ENCODE results near the gene MTFP1.

MTFP1 gene

GRCh38 chr22:30423959-30424533 lies 1.5 kb upstream of the MTFP1 start:
- CTCF ChIA-PET, result interaction anchor here (0.6 to 1.7 kb wide), 11 partner anchors 9 to 136 kb away, joined by 3 to 7 read pairs (median 3); partner anchors contain the start of genes CCDC157, SEC14L2 and SF3A1
- POLR2A ChIA-PET, result interaction anchor here (0.6 to 5.9 kb wide), 22 partner anchors 9 to 228 kb away, joined by 3 to 85 read pairs (median 4); partner anchors contain the start of genes CCDC157, RNF215, SEC14L2 and SF3A1
- DNase-seq (ENCODE audit: extremely low spot score), result peak; percentile 99
- TF ChIP-seq ELF4 (IDR thresholded peaks at IDR 0.05) (no peak), SUZ12 (IDR thresholded peaks at IDR 0.05) (no peak), FOXA1 (IDR thresholded peaks at IDR 0.05) (no peak), ARNT (IDR thresholded peaks at IDR 0.05) (peak; percentile 99), FOXM1 (IDR thresholded peaks at IDR 0.05; ENCODE audit: borderline replicate concordance) (peak; percentile 85), L3MBTL2 (conservative IDR thresholded peaks at IDR 0.05) (peak; percentile 45), HDGF (IDR thresholded peaks at IDR 0.05; ENCODE audit: borderline replicate concordance) (no peak), PKNOX1 (IDR thresholded peaks at IDR 0.05) (peak; percentile 47; the same call in 1 of the 2 replicates)

GRCh38 chr22:30424534-30425326 lies 838 bp upstream of the MTFP1 start:
- DNase-seq (ENCODE audit: extremely low spot score), result no peak
- ChIA-PET CTCF (interaction anchor here (0.7 to 1.7 kb wide), 7 partner anchors 9 to 321 kb away, joined by 3 to 7 read pairs (median 3); partner anchors contain the start of genes CCDC157, SEC14L2 and SF3A1), POLR2A (interaction anchor here (0.9 to 5.9 kb wide), 18 partner anchors 8 to 229 kb away, joined by 3 to 85 read pairs (median 8); partner anchors contain the start of genes CCDC157, RNF215, SEC14L2 and SF3A1)
- TF ChIP-seq L3MBTL2 (conservative IDR thresholded peaks at IDR 0.05), result no peak
- peak; percentile 68; the same call in 1 of the 2 replicates for TF ChIP-seq ZNF384 (IDR thresholded peaks at IDR 0.05)

GRCh38 chr22:30425327-30425615 lies 297 bp upstream of the MTFP1 start:
- no peak for TF ChIP-seq NFRKB (IDR thresholded peaks at IDR 0.05)
- TF ChIP-seq ARNT (IDR thresholded peaks at IDR 0.05), result no peak
- no peak for TF ChIP-seq ZNF384 (IDR thresholded peaks at IDR 0.05)
- TF ChIP-seq FOXA1 (IDR thresholded peaks at IDR 0.05), result no peak
- no peak for TF ChIP-seq L3MBTL2 (conservative IDR thresholded peaks at IDR 0.05)
- TF ChIP-seq SP1 (IDR thresholded peaks at IDR 0.05), result no peak
- no peak for TF ChIP-seq FOXM1 (IDR thresholded peaks at IDR 0.05; ENCODE audit: borderline replicate concordance)
- no peak for TF ChIP-seq BHLHE40 (IDR thresholded peaks at IDR 0.05; ENCODE audit: borderline replicate concordance)
- TF ChIP-seq PKNOX1 (IDR thresholded peaks at IDR 0.05), result no peak
- no peak for TF ChIP-seq FOXK2 (IDR thresholded peaks at IDR 0.05)
- CTCF ChIA-PET, result interaction anchor here (0.8 to 1.7 kb wide), 3 partner anchors 8 to 321 kb away, joined by 3 to 5 read pairs (median 3); no protein-coding TSS in a partner anchor
- POLR2A ChIA-PET, result interaction anchor here (1.0 to 5.9 kb wide), 6 partner anchors 8 to 146 kb away, joined by 3 to 85 read pairs (median 9); partner anchors contain the start of gene SEC14L2
- DNase-seq (ENCODE audit: extremely low spot score), result no peak

- ChIA-PET CTCF (no interaction called here), POLR2A (interaction anchor here (1.0 to 5.9 kb wide), 5 partner anchors 10 to 39 kb away, joined by 3 to 85 read pairs (median 10); partner anchors contain the start of genes RNF215 and SEC14L2)
- peak; percentile 86 for DNase-seq (ENCODE audit: extremely low spot score)
- 0 out of 2 replicates have a peak, but pooled peaks have one; percentile 59 for TF ChIP-seq HDGF (IDR thresholded peaks at IDR 0.05; ENCODE audit: borderline replicate concordance)
- TF ChIP-seq SUZ12 (IDR thresholded peaks at IDR 0.05), result no peak
These were observed 1.1 kb downstream of the MTFP1 start for GRCh38 chr22:30426388-30427353.

GRCh38 chr22:30427871-30428270 lies 2.3 kb downstream of the MTFP1 start:
- ChIA-PET POLR2A (interaction anchor here (1.2 kb wide), 1 partner anchor 17 kb away, joined by 4 read pairs; no protein-coding TSS in a partner anchor), CTCF (interaction anchor here (0.8 kb wide), 1 partner anchor 10 kb away, joined by 4 read pairs; no protein-coding TSS in a partner anchor)
- TF ChIP-seq BHLHE40 (IDR thresholded peaks at IDR 0.05; ENCODE audit: borderline replicate concordance), result no peak
- no peak for TF ChIP-seq NFRKB (IDR thresholded peaks at IDR 0.05)
- no peak for TF ChIP-seq CTBP1 (IDR thresholded peaks at IDR 0.05; ENCODE audit: borderline replicate concordance)
- no peak for TF ChIP-seq ELF4 (IDR thresholded peaks at IDR 0.05)
- TF ChIP-seq FOXK2 (IDR thresholded peaks at IDR 0.05), result no peak
- no peak for TF ChIP-seq LEF1 (IDR thresholded peaks at IDR 0.05; ENCODE audit: borderline replicate concordance)
- no peak for TF ChIP-seq SP1 (IDR thresholded peaks at IDR 0.05)
- no peak for TF ChIP-seq HDGF (IDR thresholded peaks at IDR 0.05; ENCODE audit: borderline replicate concordance)
- TF ChIP-seq L3MBTL2 (conservative IDR thresholded peaks at IDR 0.05), result no peak
- no peak for TF ChIP-seq ZNF384 (IDR thresholded peaks at IDR 0.05)
- TF ChIP-seq FOXA1 (IDR thresholded peaks at IDR 0.05), result no peak
- TF ChIP-seq ARNT (IDR thresholded peaks at IDR 0.05), result no peak
- TF ChIP-seq SUZ12 (IDR thresholded peaks at IDR 0.05), result no peak
- TF ChIP-seq PKNOX1 (IDR thresholded peaks at IDR 0.05), result no peak
- no peak for DNase-seq (ENCODE audit: extremely low spot score)

Data from HEK293T (cell line).